Erythroblast (primary cell): ENCODE data around the gene ABCC4.

ENCODE experiments used
- GATA1 ChIP-seq: IDR thresholded peaks from 2 replicates; pipeline ENCODE4 v1.6.1; 2011; ENCODE audit warnings: low read depth, mild to moderate bottlenecking, control low read depth, low read length, moderate library complexity
- POLR2A ChIP-seq: IDR thresholded peaks from 2 replicates; pipeline ENCODE4 v1.6.1; 2011; ENCODE audit warnings: mild to moderate bottlenecking, low read length

DNA sequence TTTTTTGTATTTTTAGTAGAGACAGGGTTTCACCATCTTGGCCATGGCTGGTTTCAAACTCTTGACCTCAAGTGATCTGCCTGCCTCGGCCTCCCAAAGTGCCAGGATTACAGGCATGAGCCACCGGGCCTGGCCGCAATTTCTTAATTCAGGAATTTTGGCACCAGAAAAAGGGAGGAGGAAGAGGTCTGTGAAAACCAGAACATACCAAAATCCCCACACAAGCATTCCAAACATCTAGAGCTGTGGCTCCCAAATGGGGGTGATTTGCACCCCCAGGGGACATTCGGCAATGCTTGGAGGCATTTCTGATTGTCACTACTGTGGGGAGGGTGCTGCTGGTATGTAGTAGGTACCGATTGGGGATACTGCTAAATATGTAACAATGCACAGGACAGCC lies 40.2 kb upstream of the ABCC4 start:
- TF ChIP-seq POLR2A (no peak), GATA1 (no peak)
